OCI-LY3 (cell line): ENCODE data around the gene AGPAT4.
"Not testable (repeated sequence)": the region's sequence is repeated elsewhere in the genome, so short reads cannot be mapped to it uniquely, and the experiment has no call there.

Experiments
- H2AFZ ChIP-seq: fragments of 200-600, 300-600 bp; shearing (Covaris generic); 2 replicates; pipeline ENCODE4 v1.6.0; 2014; ENCODE audit warnings: antibody characterized with exemption, low read depth, low read length
- H3K27ac ChIP-seq: fragments of 200-600, 300-600 bp; sonication (generic); 2 replicates; pipeline ENCODE4 v1.5.1; 2014; ENCODE audit warnings: mild to moderate bottlenecking, low read length, moderate library complexity, mixed read lengths
- H3K27me3 ChIP-seq: fragments of 200-600, 300-600 bp; sonication (generic); 2 replicates; pipeline ENCODE4 v1.6.1; 2014; ENCODE audit warnings: low read depth, low read length, mixed read lengths
- H3K36me3 ChIP-seq: fragments of 200-600, 300-600 bp; sonication (generic); replicated peaks from 2 replicates; pipeline ENCODE3; 2014; ENCODE audit warnings: low read depth, low read length, mixed read lengths
- H3K4me1 ChIP-seq: fragments of 300-600, 200-600 bp; sonication (generic); 2 replicates; pipeline ENCODE4 v1.6.1; 2014; ENCODE audit warnings: low read length, mixed read lengths
- H3K4me2 ChIP-seq: fragments of 200-600, 300-600 bp; sonication (generic); 2 replicates; pipeline ENCODE4 v1.6.1; 2014; ENCODE audit warnings: low read length, mixed read lengths
- H3K4me3 ChIP-seq: fragments of 300-600, 200-600 bp; sonication (generic); 2 replicates; pipeline ENCODE4 v1.5.1; 2014; ENCODE audit warnings: antibody characterized with exemption, mild to moderate bottlenecking, low read length, moderate library complexity
- H3K79me2 ChIP-seq: fragments of 300-600, 200-600 bp; shearing (Covaris generic); 2 replicates; pipeline ENCODE4 v1.6.1; 2014; ENCODE audit warnings: mild to moderate bottlenecking, low read length, mixed read lengths
- H3K9ac ChIP-seq: fragments of 300-600, 200-600 bp; shearing (Covaris generic); 2 replicates; pipeline ENCODE4 v1.6.0; 2014; ENCODE audit warnings: mild to moderate bottlenecking, low read length, moderate library complexity
- H3K9me3 ChIP-seq: fragments of 200-600, 300-600 bp; shearing (Covaris generic); 2 replicates; pipeline ENCODE4 v1.6.1; 2014; ENCODE audit warnings: low read length, mixed read lengths; ENCODE audit not compliant: insufficient read depth
- H4K20me1 ChIP-seq: fragments of 200-600, 300-600 bp; sonication (generic); 2 replicates; pipeline ENCODE4 v1.6.1; 2016; ENCODE audit warnings: low read length, mixed read lengths; ENCODE audit not compliant: insufficient read depth
- CTCF ChIP-seq: fragments of 200-600, 300-600 bp; sonication (generic); IDR thresholded peaks from 2 replicates; pipeline ENCODE4 v1.5.1; 2014; ENCODE audit warnings: antibody characterized with exemption, low read length, low read depth
- EZH2phosphoT487 ChIP-seq: fragments of 200-600 bp; shearing (Covaris generic); IDR thresholded peaks from 2 replicates; pipeline ENCODE4 v1.6.1; 2018; ENCODE audit warnings: antibody characterized with exemption, mixed run types, low read depth

AGPAT4 gene

GRCh38 chr6:161128230-161128629 is 145.6 kb downstream of the AGPAT4 start:
- H2AFZ ChIP-seq, result no peak overlapping the region
- H3K9me3 ChIP-seq, result no peaks in the 10 kb centered on the region
- H3K4me2 ChIP-seq, result no peak overlapping the region
- no peak overlapping the region for H3K9ac ChIP-seq
- TF ChIP-seq CTCF (no peak), EZH2phosphoT487 (no peak)
- no peaks in the 10 kb centered on the region for H3K79me2 ChIP-seq
- peaks cover 4% of the 10 kb centered on the region for H3K36me3 ChIP-seq
- H3K4me3 ChIP-seq, result no peak overlapping the region
- H3K4me1 ChIP-seq, result peaks cover 2% of the 10 kb centered on the region; the same call in 1 of the 2 replicates
- no peaks in the 10 kb centered on the region for H3K27me3 ChIP-seq
- no peak overlapping the region for H3K27ac ChIP-seq
- H4K20me1 ChIP-seq, result no peaks in the 10 kb centered on the region

DNA sequence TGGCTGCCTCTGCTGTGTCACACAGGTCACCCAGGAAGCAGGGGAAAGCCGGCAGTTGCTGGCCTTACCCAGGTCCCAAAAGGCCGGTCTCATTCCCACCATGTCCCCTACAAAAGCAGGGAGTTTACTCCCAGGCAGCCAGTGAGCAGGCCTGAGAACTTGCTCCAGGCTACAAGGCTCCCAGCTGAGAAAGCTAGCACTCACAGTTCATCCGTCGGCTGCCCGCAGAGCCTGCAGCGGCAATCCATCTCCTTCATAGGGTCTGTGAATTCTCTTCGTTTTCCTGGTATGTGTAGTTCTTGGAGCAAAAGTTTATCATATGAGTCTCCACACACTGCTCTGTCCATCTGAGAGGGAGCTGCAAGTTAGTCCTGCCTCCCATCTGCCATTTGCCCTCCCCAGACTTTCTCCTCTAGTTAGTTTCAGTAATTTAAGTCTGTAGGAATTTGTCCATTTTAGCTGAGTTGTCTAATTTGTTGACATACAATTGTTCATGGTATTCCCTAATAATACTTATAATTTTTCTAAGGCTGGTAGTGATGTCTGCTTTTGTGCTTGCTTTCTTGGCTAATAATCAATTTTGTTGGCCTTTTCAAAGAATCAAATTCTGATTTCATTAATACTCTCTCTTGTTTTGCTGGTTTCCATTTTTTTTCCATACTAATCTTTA is 146.7 kb downstream of the AGPAT4 start:
- Histone ChIP-seq H4K20me1 (no peaks in the 10 kb centered on the region), H3K4me2 (no peak overlapping the region), H2AFZ (no peak overlapping the region), H3K9me3 (no peaks in the 10 kb centered on the region), H3K9ac (no peak overlapping the region), H3K4me3 (no peak overlapping the region), H3K27me3 (no peaks in the 10 kb centered on the region), H3K4me1 (peaks cover 2% of the 10 kb centered on the region; the same call in 1 of the 2 replicates), H3K79me2 (no peaks in the 10 kb centered on the region), H3K27ac (no peak overlapping the region), H3K36me3 (peaks cover 4% of the 10 kb centered on the region)
- TF ChIP-seq EZH2phosphoT487 (no peak), CTCF (no peak)

- Histone ChIP-seq H3K9ac (no peak overlapping the region), H3K9me3 (no peaks in the 10 kb centered on the region), H3K27ac (no peak overlapping the region), H3K4me1 (no peaks in the 10 kb centered on the region), H3K27me3 (no peaks in the 10 kb centered on the region), H3K4me2 (no peak overlapping the region), H3K79me2 (no peaks in the 10 kb centered on the region), H3K4me3 (no peak overlapping the region), H2AFZ (no peak overlapping the region), H4K20me1 (no peaks in the 10 kb centered on the region), H3K36me3 (peaks cover 7% of the 10 kb centered on the region)
- TF ChIP-seq EZH2phosphoT487 (no peak), CTCF (no peak)
Measured at GRCh38 chr6:161125591-161125990, 148.3 kb downstream of the AGPAT4 start.

DNA sequence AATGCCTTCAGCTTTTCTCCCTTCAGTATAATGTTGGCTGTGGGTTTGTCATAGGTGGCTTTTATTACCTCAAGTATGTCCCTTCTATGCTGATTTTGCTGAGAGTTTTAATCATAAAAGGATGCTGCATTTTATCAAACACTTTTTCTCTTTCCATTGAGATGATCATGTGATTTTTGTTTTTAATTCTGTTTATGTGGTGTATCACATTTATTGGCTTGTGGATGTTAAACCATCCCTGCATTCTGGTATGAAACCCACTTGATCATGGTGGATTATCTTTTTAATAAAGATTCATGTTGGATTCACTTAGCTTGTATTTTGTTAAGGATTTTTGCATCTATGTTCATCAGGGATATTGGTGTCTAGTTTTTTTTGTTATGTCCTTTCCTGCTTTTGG is 150.5 kb downstream of the AGPAT4 start:
- H3K79me2 ChIP-seq, H4K20me1 ChIP-seq, H3K4me2 ChIP-seq, H3K9me3 ChIP-seq, H3K4me1 ChIP-seq, H3K27ac ChIP-seq, H2AFZ ChIP-seq, H3K4me3 ChIP-seq, H3K27me3 ChIP-seq, H3K9ac ChIP-seq: not testable (repeated sequence)
- peaks cover 23% of the 10 kb centered on the region for H3K36me3 ChIP-seq
